GM18526 (cell line): ENCODE results near the gene NDC1.

ENCODE experiments used
- POLR2A ChIP-seq: IDR thresholded peaks from 3 replicates; pipeline ENCODE4 v1.6.1; 2011; ENCODE audit not compliant: insufficient read length; ENCODE audit errors: extremely low read depth

The NDC1 gene

GRCh38 chr1:53837924-53838653 is at the start of gene NDC1:
TSS of gene NDC1 (minus strand) at chr1:53838296. CDS start at chr1:53838261, 35 bp downstream.
- peak; percentile 78 for TF ChIP-seq POLR2A

- no peak for TF ChIP-seq POLR2A
These were observed 40.5 kb upstream of the NDC1 start for GRCh38 chr1:53878492-53879105.

- no peak for TF ChIP-seq POLR2A
These were observed 33.8 kb upstream of the NDC1 start for GRCh38 chr1:53871773-53872484.

- no peak for TF ChIP-seq POLR2A
These were observed 33.1 kb upstream of the NDC1 start for GRCh38 chr1:53871221-53871620.

GRCh38 chr1:53869454-53870117 is 31.5 kb upstream of the NDC1 start:
- no peak for TF ChIP-seq POLR2A

GRCh38 chr1:53868565-53868964 is 30.5 kb upstream of the NDC1 start:
- TF ChIP-seq POLR2A = no peak

GRCh38 chr1:53862507-53862906 is 24.4 kb upstream of the NDC1 start:
- no peak for TF ChIP-seq POLR2A

- no peak for TF ChIP-seq POLR2A
These were observed 22.9 kb upstream of the NDC1 start for GRCh38 chr1:53860967-53861411.

GRCh38 chr1:53851571-53852285 is 13.6 kb upstream of the NDC1 start:
- TF ChIP-seq POLR2A = no peak

- TF ChIP-seq POLR2A = no peak
These were observed 12.1 kb upstream of the NDC1 start for GRCh38 chr1:53850082-53850673.

- no peak for TF ChIP-seq POLR2A
These were observed 9.9 kb upstream of the NDC1 start for GRCh38 chr1:53847980-53848379.

GRCh38 chr1:53842347-53842746 is 4.3 kb upstream of the NDC1 start:
- no peak for TF ChIP-seq POLR2A

GRCh38 chr1:53838654-53838974 is 518 bp upstream of the NDC1 start:
- TF ChIP-seq POLR2A = no peak

- TF ChIP-seq POLR2A = no peak
These were observed 511 bp downstream of the NDC1 start for GRCh38 chr1:53837646-53837923.

GRCh38 chr1:53835491-53835890 is 2.6 kb downstream of the NDC1 start:
- no peak for TF ChIP-seq POLR2A
